Measurements from ENCODE around the gene GTPBP2.
"Not testable (repeated sequence)": the region's sequence is repeated elsewhere in the genome, so short reads cannot be mapped to it uniquely, and the experiment has no call there.

GTPBP2 gene

GRCh38 chr6:43662948-43663347 is 33.9 kb upstream of the GTPBP2 start:
- not testable (repeated sequence) for DNase-seq (ENCODE audit: low spot score)

GRCh38 chr6:43658161-43658560 is 29.1 kb upstream of the GTPBP2 start:
- DNase-seq (ENCODE audit: low spot score): no peak

- DNase-seq (ENCODE audit: low spot score): no peak
Observed at GRCh38 chr6:43657221-43657802, 28.2 kb upstream of the GTPBP2 start.

GRCh38 chr6:43652822-43653221 is 23.8 kb upstream of the GTPBP2 start:
- DNase-seq (ENCODE audit: low spot score): not testable (repeated sequence)

GRCh38 chr6:43648248-43648647 is 19.2 kb upstream of the GTPBP2 start:
- DNase-seq (ENCODE audit: low spot score): no peak

- DNase-seq (ENCODE audit: low spot score): no peak
Observed at GRCh38 chr6:43647613-43648012, 18.5 kb upstream of the GTPBP2 start.

GRCh38 chr6:43645613-43645964 is 16.5 kb upstream of the GTPBP2 start:
- no peak for DNase-seq (ENCODE audit: low spot score)

- peak; percentile 73 for DNase-seq (ENCODE audit: low spot score)
Observed at GRCh38 chr6:43644940-43645612, 16.0 kb upstream of the GTPBP2 start, which contains the start of gene RSPH9. TSS of gene RSPH9 (plus strand) at chr6:43645036. CDS start at chr6:43645099, 63 bp downstream.

- DNase-seq (ENCODE audit: low spot score): no peak
Observed at GRCh38 chr6:43639984-43640800, 11.1 kb upstream of the GTPBP2 start.

- DNase-seq (ENCODE audit: low spot score): peak; percentile 12
Observed at GRCh38 chr6:43636308-43636659, 7.2 kb upstream of the GTPBP2 start.

- peak; percentile 77 for DNase-seq (ENCODE audit: low spot score)
Observed at GRCh38 chr6:43635387-43636307, 6.6 kb upstream of the GTPBP2 start, which contains the start of gene MAD2L1BP. TSS of gene MAD2L1BP (plus strand) at chr6:43635840. CDS start at chr6:43635876, 36 bp downstream.

- DNase-seq (ENCODE audit: low spot score): no peak
Observed at GRCh38 chr6:43634702-43635303, 5.7 kb upstream of the GTPBP2 start.

GRCh38 chr6:43633002-43633401 is 3.9 kb upstream of the GTPBP2 start:
- DNase-seq (ENCODE audit: low spot score): not testable (repeated sequence)

GRCh38 chr6:43630980-43631619 is 2.0 kb upstream of the GTPBP2 start:
- DNase-seq (ENCODE audit: low spot score): no peak

GRCh38 chr6:43629505-43630300 is 639 bp upstream of the GTPBP2 start:
- DNase-seq (ENCODE audit: low spot score): peak; percentile 99

GRCh38 chr6:43628393-43629103 is 516 bp downstream of the GTPBP2 start:
- DNase-seq (ENCODE audit: low spot score): peak; percentile 33

- peak; percentile 94 for DNase-seq (ENCODE audit: low spot score)
Observed at GRCh38 chr6:43627008-43627825, 1.8 kb downstream of the GTPBP2 start.

GRCh38 chr6:43625393-43625992 is 3.6 kb downstream of the GTPBP2 start:
- no peak for DNase-seq (ENCODE audit: low spot score)
